ENCODE results near the gene SPEG.

Gene SPEG

GRCh38 chr2:219464286-219465032, 29.8 kb downstream of the SPEG start:
- Histone ChIP-seq H3K27ac (ENCODE audit: low read depth, low read length, poor library complexity, severe bottlenecking) (no peak overlapping the region), H3K9me3 (ENCODE audit: low read length) (no peaks in the 10 kb centered on the region), H3K79me2 (ENCODE audit: insufficient read depth, low read length) (no peaks in the 10 kb centered on the region), H3F3A (ENCODE audit: insufficient read depth, low read length) (no peaks in the 10 kb centered on the region), H3K9me2 (ENCODE audit: low read depth, low read length) (no peaks in the 10 kb centered on the region), H3K36me3 (ENCODE audit: insufficient read depth, low read length) (no peaks in the 10 kb centered on the region), H3K4me3 (ENCODE audit: low read depth, low read length, poor library complexity, severe bottlenecking) (no peak overlapping the region), H2AFZ (ENCODE audit: low read length) (no peak overlapping the region), H4K20me1 (ENCODE audit: insufficient read depth, low read length) (no peaks in the 10 kb centered on the region), H3K4me2 (ENCODE audit: low read length) (no peak overlapping the region), H3K27me3 (ENCODE audit: insufficient read depth, low read length) (no peaks in the 10 kb centered on the region; the same call in none of the 2 replicates), H3K9ac (ENCODE audit: low read length) (no peak overlapping the region), H3K4me1 (ENCODE audit: insufficient read depth, low read length, severe bottlenecking) (no peaks in the 10 kb centered on the region)
- no peak for TF ChIP-seq EZH2 (IDR thresholded peaks at IDR 0.05; ENCODE audit: borderline replicate concordance, low read length)
- no peak for TF ChIP-seq CTCF (IDR thresholded peaks at IDR 0.05; ENCODE audit: low read length)

GRCh38 chr2:219465659-219466561, 31.3 kb downstream of the SPEG start:
- H3F3A ChIP-seq (ENCODE audit: insufficient read depth, low read length) = no peaks in the 10 kb centered on the region

More at GRCh38 chr2:219465659-219466561, 31.3 kb downstream of the SPEG start:
- Histone ChIP-seq H3K4me1 (ENCODE audit: insufficient read depth, low read length, severe bottlenecking) (no peaks in the 10 kb centered on the region), H4K20me1 (ENCODE audit: insufficient read depth, low read length) (no peaks in the 10 kb centered on the region), H3K4me2 (ENCODE audit: low read length) (no peak overlapping the region), H3K4me3 (ENCODE audit: low read depth, low read length, poor library complexity, severe bottlenecking) (no peak overlapping the region), H3K9me3 (ENCODE audit: low read length) (no peaks in the 10 kb centered on the region), H3K9ac (ENCODE audit: low read length) (no peak overlapping the region), H3K9me2 (ENCODE audit: low read depth, low read length) (no peaks in the 10 kb centered on the region), H3K27ac (ENCODE audit: low read depth, low read length, poor library complexity, severe bottlenecking) (no peak overlapping the region), H3K36me3 (ENCODE audit: insufficient read depth, low read length) (no peaks in the 10 kb centered on the region), H3K27me3 (ENCODE audit: insufficient read depth, low read length) (no peaks in the 10 kb centered on the region; the same call in none of the 2 replicates), H2AFZ (ENCODE audit: low read length) (no peak overlapping the region), H3K79me2 (ENCODE audit: insufficient read depth, low read length) (no peaks in the 10 kb centered on the region)
- TF ChIP-seq EZH2 (IDR thresholded peaks at IDR 0.05; ENCODE audit: borderline replicate concordance, low read length) (no peak), CTCF (IDR thresholded peaks at IDR 0.05; ENCODE audit: low read length) (no peak)

Measured in OCI-LY1 (cell line).